Natural killer cell (primary cell): ENCODE data around the gene MYBPC2. TPM values are rescaled to one million over a fixed set of nuclear protein-coding genes. Genes with fewer than 3 reads are reported as not detected.
"Not testable (repeated sequence)": the region's sequence is repeated elsewhere in the genome, so short reads cannot be mapped to it uniquely, and the experiment has no call there.

Experiments
- ATAC-seq, 3 donors: fragments of 150-1000 bp in 2 of 3; fragments of 200-7000 bp in 1 of 3; cut with Tn5 transposase; 1 replicate in 1 of 3; 2 replicates in 2 of 3; pipeline ENCODE4 v1.10.0; 2021; ENCODE audit warnings: mild to moderate bottlenecking in 2 of 3, moderate library complexity in 2 of 3
- DNase-seq, 2 donors: peaks; one replicate each; pipeline versions ENCODE4 v3.0.0 to v3.0.0-alpha.2; 2013 to 2021; ENCODE audit warnings: mixed read lengths in 1 of 2
- H3K27ac ChIP-seq: one replicate; pipeline ENCODE4 v1.5.1; 2013; ENCODE audit warnings: mild to moderate bottlenecking, low read length
- H3K27me3 ChIP-seq: one replicate; pipeline ENCODE4 v1.6.1; 2013; ENCODE audit warnings: low read length; ENCODE audit not compliant: control insufficient read depth, insufficient read depth
- H3K36me3 ChIP-seq: one replicate; pipeline ENCODE4 v1.6.1; 2013; ENCODE audit warnings: low read length; ENCODE audit not compliant: control insufficient read depth, insufficient read depth
- H3K4me1 ChIP-seq: one replicate; pipeline ENCODE4 v1.6.1; 2013; ENCODE audit warnings: low read length; ENCODE audit not compliant: control insufficient read depth, insufficient read depth
- H3K4me3 ChIP-seq: one replicate; pipeline ENCODE4 v1.5.1; 2013; ENCODE audit warnings: low read length
- H3K9me3 ChIP-seq: one replicate; pipeline ENCODE4 v1.6.1; 2013; ENCODE audit warnings: low read length; ENCODE audit not compliant: control insufficient read depth, insufficient read depth
- H3K27ac Mint-ChIP-seq, 2 donors: one replicate each; pipeline ENCODE4 v1.8.0; 2022; ENCODE audit warnings: mild to moderate bottlenecking in 2 of 2, mixed read lengths in 2 of 2, moderate library complexity in 1 of 2
- H3K27me3 Mint-ChIP-seq, 2 donors: one replicate each; pipeline ENCODE4 v1.8.0; 2022; ENCODE audit warnings: low read depth in 2 of 2, mixed read lengths in 2 of 2
- H3K36me3 Mint-ChIP-seq: one replicate; pipeline ENCODE4 v1.8.0; 2022; ENCODE audit warnings: mixed read lengths
- H3K4me1 Mint-ChIP-seq, 2 donors: one replicate each; pipeline ENCODE4 v1.8.0; 2022; ENCODE audit warnings: mixed read lengths in 2 of 2
- H3K4me3 Mint-ChIP-seq: one replicate; pipeline ENCODE4 v1.8.0; 2022; ENCODE audit warnings: mild to moderate bottlenecking, moderate library complexity, mixed read lengths
- H3K9me3 Mint-ChIP-seq, 2 donors: one replicate each; pipeline ENCODE4 v1.8.0; 2022; ENCODE audit warnings: mixed read lengths in 2 of 2
- WGBS: methylation state at CpG from one replicate; pipeline ENCODE4 v1.1.7; 2013; ENCODE audit warnings: missing lambda C conversion rate; ENCODE audit not compliant: insufficient coverage; 5-methylcytosine and 5-hydroxymethylcytosine counted together
- intact Hi-C: fragments of 100-400 bp; cut with micrococcal nuclease; formaldehyde crosslinking; loops from one replicate; pipeline ENCODE4 v1.14.2; 2022
- total RNA-seq, 4 donors: library from RNA; stranded (reverse); fragments of 120-200 nt in 1 of 4; gene quantifications; one replicate each; pipeline versions ENCODE4 v1.2.3 to v1.2.4, GENCODE V29; 2013 to 2022
- TF ChIP-seq, protein P1 (sequence below): fragments of 200-600 bp; IDR thresholded peaks from one replicate; pipeline ENCODE4 v1.8.0; 2022; ENCODE audit warnings: antibody characterized with exemption

Gene MYBPC2
- total RNA-seq, 3 donors from 2014 or later (not counting 1 experiment from before 2014, with no cell fraction given), result 0.09 to 0.15 TPM; not detected in 1

DNA sequence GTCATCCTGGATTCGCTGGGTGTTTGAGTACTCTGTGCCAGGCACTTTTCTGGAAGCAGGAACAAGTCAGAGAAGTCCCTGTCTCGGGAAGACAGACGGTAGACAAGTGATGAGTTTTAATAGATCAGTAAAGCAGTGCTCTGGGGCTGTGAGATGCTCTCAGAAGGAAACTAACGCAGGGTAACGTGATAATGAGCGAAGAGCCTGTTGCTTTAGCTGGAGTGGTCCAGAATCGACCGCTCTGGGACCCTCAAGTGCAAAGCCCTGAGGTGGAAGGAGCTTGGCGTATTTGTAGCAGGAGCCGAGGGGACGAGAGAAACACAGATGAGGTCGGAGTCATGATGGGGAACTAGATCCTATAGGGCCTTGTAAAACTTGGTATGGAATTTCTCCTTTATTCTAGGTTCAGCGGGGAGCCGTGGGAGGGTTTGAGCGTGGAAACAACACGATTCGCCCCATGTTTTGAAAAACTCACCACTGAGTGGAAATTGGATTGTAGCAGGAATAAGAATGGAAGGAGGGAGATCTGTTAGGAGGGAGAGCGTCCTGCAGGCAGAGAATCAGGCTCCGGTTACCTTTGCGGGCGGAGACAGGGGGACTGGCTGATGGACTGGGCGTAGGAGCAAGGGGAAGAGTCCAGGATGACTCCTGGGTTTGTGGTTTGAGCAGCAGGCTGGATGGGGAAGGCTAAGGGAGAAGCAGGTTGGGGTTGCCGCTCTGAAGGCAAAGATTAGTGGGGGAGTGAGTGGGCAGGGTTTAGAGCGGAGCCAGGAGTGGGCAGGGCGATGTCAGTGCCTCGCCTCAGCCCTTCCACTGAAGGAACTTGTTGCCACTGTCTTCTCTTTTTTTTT lies 47.8 kb upstream of the MYBPC2 start:
- ATAC-seq (no peak), DNase-seq (no peak)
- H3K4me1 Mint-ChIP-seq, result peaks cover 23 to 29% of the 10 kb centered on the region in 2 donors
- intact Hi-C loops, result loop anchor here (1.0 kb wide), 1 partner anchor 9 kb away; the partner anchor contains the start of gene NR1H2
- WGBS, result 26% methylated on average over 26 of the region's 26 CpGs
- H3K36me3 ChIP-seq, result peaks cover 24% of the 10 kb centered on the region
- peak overlapping the region; percentile 77 for H3K27ac ChIP-seq
- H3K36me3 Mint-ChIP-seq, result no peaks in the 10 kb centered on the region
- H3K4me3 Mint-ChIP-seq, result peak overlapping the region; percentile 98
- peaks cover 21% of the 10 kb centered on the region for H3K4me1 ChIP-seq
- TF ChIP-seq, protein P1, sequence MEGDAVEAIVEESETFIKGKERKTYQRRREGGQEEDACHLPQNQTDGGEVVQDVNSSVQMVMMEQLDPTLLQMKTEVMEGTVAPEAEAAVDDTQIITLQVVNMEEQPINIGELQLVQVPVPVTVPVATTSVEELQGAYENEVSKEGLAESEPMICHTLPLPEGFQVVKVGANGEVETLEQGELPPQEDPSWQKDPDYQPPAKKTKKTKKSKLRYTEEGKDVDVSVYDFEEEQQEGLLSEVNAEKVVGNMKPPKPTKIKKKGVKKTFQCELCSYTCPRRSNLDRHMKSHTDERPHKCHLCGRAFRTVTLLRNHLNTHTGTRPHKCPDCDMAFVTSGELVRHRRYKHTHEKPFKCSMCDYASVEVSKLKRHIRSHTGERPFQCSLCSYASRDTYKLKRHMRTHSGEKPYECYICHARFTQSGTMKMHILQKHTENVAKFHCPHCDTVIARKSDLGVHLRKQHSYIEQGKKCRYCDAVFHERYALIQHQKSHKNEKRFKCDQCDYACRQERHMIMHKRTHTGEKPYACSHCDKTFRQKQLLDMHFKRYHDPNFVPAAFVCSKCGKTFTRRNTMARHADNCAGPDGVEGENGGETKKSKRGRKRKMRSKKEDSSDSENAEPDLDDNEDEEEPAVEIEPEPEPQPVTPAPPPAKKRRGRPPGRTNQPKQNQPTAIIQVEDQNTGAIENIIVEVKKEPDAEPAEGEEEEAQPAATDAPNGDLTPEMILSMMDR, result no peak
- H3K27me3 Mint-ChIP-seq, result no peaks in the 10 kb centered on the region
- H3K27ac Mint-ChIP-seq, result peak overlapping the region; percentile 94 to 97
- H3K9me3 Mint-ChIP-seq, result no peaks in the 10 kb centered on the region
- H3K27me3 ChIP-seq, result no peaks in the 10 kb centered on the region
- peak overlapping the region; percentile 64 for H3K4me3 ChIP-seq
- no peaks in the 10 kb centered on the region for H3K9me3 ChIP-seq

DNA sequence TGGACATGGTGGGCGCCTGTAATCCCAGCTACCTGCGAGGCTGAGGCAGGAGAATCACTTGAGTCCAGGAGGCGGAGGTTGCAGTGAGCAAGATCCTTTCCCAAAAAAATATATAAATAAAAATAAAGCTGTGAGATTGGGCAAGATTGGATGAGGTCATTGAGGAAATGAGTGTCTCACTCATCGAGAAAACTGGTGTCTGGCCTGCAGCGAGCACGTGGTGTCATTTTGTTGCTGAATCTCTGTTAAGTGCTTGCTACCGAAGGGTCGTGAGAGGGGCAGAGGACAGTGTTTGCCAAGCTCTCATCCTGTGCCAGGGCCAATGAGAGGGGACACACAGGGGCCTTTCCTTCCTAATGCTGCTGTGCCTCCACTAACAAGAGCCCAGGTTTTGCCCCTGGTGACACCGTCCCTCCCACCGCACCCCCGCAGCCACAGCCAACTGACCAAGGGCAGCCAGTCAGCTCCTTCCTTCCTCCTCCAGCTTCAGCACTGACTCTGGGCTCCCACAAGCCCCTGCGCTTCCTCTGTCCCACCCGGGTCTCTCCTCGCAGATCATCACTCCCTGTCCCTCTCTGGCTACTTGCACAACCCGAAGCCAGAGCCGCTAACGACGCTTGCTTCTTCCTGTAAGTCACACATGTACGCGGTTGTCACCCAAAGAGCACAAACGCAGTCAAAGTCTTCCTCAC lies 45.4 kb upstream of the MYBPC2 start:
- DNase-seq (no peak), ATAC-seq (no peak)
- Mint-ChIP-seq H3K36me3 (no peaks in the 10 kb centered on the region), H3K27ac (peak overlapping the region; percentile 23 to 61), H3K4me3 (peak overlapping the region; percentile 45), H3K27me3 (no peaks in the 10 kb centered on the region), H3K4me1 (peaks cover 23 to 28% of the 10 kb centered on the region in 2 donors), H3K9me3 (no peaks in the 10 kb centered on the region)
- Histone ChIP-seq H3K27me3 (no peaks in the 10 kb centered on the region), H3K27ac (no peak overlapping the region), H3K36me3 (peaks cover 3% of the 10 kb centered on the region), H3K4me1 (peaks cover 21% of the 10 kb centered on the region), H3K9me3 (no peaks in the 10 kb centered on the region), H3K4me3 (no peak overlapping the region)
- intact Hi-C loops, result no loop called here
- WGBS, result 82% methylated on average over 19 of the region's 21 CpGs
- TF ChIP-seq, protein P1, result no peak

- Mint-ChIP-seq H3K36me3 (no peaks in the 10 kb centered on the region), H3K27ac (peak overlapping the region; percentile 23 to 61), H3K9me3 (no peaks in the 10 kb centered on the region), H3K4me1 (peaks cover 23 to 28% of the 10 kb centered on the region in 2 donors), H3K4me3 (peak overlapping the region; percentile 45), H3K27me3 (no peaks in the 10 kb centered on the region)
- whole genome bisulfite sequencing, result 94% methylated on average over 8 of the region's 8 CpGs
- no peaks in the 10 kb centered on the region for H3K9me3 ChIP-seq
- ATAC-seq (no peak), DNase-seq (no peak)
- H3K4me3 ChIP-seq, result no peak overlapping the region
- no peaks in the 10 kb centered on the region for H3K36me3 ChIP-seq
- H3K4me1 ChIP-seq, result peaks cover 21% of the 10 kb centered on the region
- H3K27me3 ChIP-seq, result no peaks in the 10 kb centered on the region
- TF ChIP-seq, protein P1, result no peak
- intact Hi-C loops, result no loop called here
- H3K27ac ChIP-seq, result no peak overlapping the region
Observed at GRCh38 chr19:50387868-50388245, 44.8 kb upstream of the MYBPC2 start.

DNA sequence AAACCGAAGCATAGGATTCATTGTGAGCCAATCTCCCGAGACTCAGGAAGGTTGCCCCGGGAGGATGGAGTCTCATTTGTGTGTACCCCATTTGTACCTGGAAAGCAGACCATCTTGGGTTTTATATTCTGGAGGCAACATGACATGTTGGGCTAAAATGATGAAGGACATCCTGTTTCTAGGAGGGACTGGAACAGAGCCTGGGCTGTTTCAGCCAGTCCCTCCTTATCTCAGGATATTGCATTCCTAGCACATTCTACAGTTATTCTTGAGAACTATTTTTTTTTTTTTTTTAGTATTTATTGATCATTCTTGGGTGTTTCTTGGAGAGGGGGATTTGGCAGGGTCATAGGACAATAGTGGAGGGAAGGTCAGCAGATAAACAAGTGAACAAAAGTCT lies 42.4 kb upstream of the MYBPC2 start:
- H3K27me3 Mint-ChIP-seq, H3K27ac Mint-ChIP-seq, H3K36me3 ChIP-seq, H3K4me1 ChIP-seq, H3K4me1 Mint-ChIP-seq, H3K27me3 ChIP-seq, H3K9me3 ChIP-seq, H3K36me3 Mint-ChIP-seq, intact Hi-C loops, DNase-seq, H3K9me3 Mint-ChIP-seq, H3K4me3 ChIP-seq, H3K4me3 Mint-ChIP-seq, H3K27ac ChIP-seq, ATAC-seq: not testable (repeated sequence)
- 97% methylated on average over 3 of the region's 3 CpGs for WGBS

DNA sequence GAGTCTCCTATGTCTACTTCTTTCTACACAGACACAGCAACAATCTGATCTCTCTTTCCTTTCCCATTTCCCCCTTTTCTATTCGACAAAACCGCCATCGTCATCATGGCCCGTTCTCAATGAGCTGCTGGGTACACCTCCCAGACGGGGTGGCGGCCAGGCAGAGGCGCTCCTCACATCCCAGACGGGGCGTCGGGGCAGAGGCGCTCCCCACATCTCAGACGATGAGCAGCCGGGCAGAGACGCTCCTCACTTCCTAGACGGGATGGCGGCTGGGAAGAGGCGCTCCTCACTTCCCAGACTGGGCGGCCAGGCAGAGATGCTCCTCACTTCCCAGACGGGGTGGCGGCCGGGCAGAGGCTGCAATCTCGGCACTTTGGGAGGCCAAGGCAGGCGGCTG lies 41.7 kb upstream of the MYBPC2 start:
- H3K27me3 ChIP-seq, H3K9me3 ChIP-seq, H3K27ac ChIP-seq, H3K4me3 ChIP-seq, ATAC-seq, DNase-seq, H3K9me3 Mint-ChIP-seq, H3K36me3 Mint-ChIP-seq, H3K4me1 ChIP-seq, H3K36me3 ChIP-seq, H3K4me1 Mint-ChIP-seq, intact Hi-C loops, H3K27me3 Mint-ChIP-seq, H3K27ac Mint-ChIP-seq, H3K4me3 Mint-ChIP-seq: not testable (repeated sequence)
- 98% methylated on average over 22 of the region's 23 CpGs for WGBS
